Activated CD4-positive, CD25-positive, alpha-beta regulatory T cell treated with anti-CD3 and anti-CD28 coated beads, Interleukin-2, amount 50 U/mL, for 72 hours (primary cell): Measurements from ENCODE around the gene VSX1.

Experiments used
- DNase-seq: peaks from one replicate; pipeline ENCODE4 v3.0.0; 2021

VSX1 gene

DNA sequence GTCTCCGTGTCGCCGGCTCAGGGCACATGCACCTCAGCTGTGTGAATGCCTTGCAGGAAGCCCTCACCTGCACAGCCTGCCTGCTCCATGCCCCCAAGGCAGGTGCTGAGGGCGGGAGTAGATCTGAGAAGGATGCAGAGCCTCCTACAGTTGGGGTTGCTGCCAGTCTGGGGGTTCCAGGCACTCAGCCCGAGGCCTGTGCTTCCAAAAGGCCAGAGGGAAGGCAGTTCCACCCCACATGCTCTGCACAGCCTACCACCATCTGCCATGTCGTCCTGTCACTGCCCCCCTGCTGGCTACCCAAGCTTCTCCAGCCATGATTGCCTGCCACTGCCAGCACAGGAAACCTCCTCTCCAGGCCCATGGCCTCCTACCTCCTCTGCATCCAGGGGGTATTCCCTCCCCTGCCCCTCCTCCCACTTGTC, 43.3 kb downstream of the VSX1 start:
- DNase-seq, result no peak

- no peak for DNase-seq
These were observed 43.9 kb downstream of the VSX1 start for GRCh38 chr20:25038103-25038410.

- no peak for DNase-seq
These were observed 44.4 kb downstream of the VSX1 start for GRCh38 chr20:25037288-25038102.

- DNase-seq, result no peak
These were observed 45.5 kb downstream of the VSX1 start for GRCh38 chr20:25036331-25036936.

GRCh38 chr20:25035921-25036320, 46.0 kb downstream of the VSX1 start:
- DNase-seq, result no peak

- no peak for DNase-seq
These were observed 48.0 kb downstream of the VSX1 start for GRCh38 chr20:25033924-25034300.

DNA sequence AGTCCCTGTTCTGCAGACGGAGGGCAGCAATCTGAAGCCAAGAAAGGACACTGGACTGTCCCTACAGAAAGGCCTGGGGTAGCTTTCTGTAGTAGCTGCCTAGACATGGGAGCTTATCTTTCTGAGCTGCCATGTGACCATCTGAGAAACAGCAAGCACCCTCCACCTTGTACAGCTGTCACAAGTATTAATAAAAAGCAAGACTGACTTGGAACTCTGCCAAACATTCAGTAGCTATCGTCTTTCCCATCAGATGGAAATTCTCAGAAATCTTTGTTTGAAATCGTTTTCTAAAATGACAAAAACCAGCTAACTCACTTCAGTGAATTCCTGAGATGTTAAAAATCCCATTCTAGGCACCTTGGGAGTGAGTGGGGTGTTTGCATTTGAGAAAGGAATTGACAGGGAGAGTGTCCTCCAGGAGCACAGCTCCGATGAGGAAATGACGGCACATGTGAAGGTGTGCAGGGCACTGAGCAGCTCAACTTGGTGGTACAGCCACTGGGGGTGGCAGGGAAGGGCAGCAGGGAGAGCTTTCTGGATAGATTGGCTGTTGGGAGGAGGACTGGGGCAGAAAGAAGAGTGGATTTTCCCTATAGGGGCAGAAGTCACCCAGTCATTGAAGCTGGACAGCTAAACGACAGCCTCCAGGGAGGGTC, 48.5 kb downstream of the VSX1 start:
- no peak for DNase-seq

DNA sequence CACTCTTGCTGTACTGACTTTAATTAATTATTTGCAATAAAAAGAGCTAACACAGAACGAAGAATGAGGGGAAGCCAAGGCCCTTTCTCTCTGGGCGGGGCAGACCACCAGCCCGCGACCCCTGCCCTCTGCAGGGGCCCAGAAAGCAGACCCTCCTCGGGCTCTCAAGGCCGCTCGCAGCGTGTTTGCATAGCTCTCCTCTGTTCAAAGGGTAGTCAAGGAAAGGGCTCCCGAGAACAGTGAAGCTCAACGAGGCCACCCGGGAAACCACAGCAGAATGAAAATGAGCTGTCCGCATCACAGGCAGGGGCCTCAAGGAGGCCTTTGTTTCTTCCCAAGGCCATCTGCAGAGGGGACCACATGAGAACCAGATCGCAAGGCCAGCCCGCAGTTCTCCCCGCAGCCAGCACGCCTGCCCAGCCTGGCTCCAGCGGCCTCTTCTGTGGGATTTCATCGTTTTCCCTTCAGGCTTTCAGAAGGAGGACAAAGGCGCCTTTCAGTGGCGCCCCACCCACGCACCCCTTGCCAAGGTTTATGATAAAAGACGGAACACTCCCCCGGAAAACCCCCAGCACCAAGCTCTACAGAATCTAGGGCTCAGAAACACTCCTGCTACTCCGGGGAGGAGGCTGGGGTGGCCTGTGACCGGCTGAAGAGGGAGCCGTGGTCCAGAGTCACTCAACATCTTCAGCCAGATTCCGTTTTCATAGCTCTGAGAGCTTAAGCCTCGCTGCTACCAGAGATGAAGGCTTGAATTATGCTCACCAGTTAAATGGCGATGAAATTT, 49.3 kb downstream of the VSX1 start:
- no peak for DNase-seq

GRCh38 chr20:25032065-25032477, 49.9 kb downstream of the VSX1 start:
- DNase-seq, result no peak

DNA sequence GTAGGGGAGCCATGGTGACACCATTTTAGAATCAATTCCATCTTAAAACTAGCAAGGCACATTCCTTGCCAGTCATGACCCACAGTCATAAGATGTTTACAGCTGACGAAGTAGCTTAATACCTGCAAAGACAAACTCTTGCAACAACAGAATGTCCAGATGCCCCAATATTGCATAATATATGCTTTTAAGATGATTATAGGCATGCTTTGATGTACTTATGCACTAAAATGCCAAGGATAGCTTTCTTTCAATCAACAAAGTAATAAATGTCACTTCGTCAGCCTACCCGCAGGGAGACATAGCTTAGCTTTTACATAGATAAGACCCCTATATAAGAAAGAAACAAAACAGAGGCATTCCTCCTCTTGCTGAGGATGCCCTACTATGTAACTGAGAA, 50.7 kb downstream of the VSX1 start:
- no peak for DNase-seq

GRCh38 chr20:25030649-25031207, 51.2 kb downstream of the VSX1 start:
- no peak for DNase-seq

DNA sequence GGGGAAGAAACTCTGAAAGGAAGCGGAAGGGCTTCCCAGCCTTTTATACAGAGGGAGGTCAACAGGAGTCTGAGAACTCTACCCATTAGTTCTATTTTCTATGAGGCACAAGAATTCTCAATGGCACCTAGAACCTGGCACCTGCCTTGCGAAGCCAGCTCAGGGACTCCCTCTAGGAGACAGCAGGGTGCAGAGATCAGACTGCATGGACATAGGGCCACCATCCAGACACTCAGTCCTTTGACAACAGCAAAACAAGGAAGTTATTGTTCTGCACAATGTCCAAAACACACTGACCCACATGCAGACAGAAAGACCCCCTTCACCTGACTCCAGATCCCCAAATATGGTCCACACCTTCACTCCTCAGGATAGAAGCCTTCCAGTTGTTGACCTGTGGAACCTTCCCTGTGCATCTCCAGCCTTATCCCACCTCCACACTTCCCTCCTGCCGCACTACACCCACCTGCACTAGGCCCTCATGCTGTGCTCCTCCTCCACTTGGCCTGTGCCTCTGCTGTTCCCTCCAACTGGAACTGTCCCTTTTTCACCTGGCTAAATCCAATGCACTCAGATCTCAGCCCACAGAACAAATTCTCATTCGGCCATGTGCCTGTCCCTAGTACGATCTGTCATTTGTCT, 51.8 kb downstream of the VSX1 start:
- no peak for DNase-seq

GRCh38 chr20:25025986-25026605, 55.8 kb downstream of the VSX1 start:
- no peak for DNase-seq
